ENCODE results near the gene KCNAB1.

Gene KCNAB1

DNA sequence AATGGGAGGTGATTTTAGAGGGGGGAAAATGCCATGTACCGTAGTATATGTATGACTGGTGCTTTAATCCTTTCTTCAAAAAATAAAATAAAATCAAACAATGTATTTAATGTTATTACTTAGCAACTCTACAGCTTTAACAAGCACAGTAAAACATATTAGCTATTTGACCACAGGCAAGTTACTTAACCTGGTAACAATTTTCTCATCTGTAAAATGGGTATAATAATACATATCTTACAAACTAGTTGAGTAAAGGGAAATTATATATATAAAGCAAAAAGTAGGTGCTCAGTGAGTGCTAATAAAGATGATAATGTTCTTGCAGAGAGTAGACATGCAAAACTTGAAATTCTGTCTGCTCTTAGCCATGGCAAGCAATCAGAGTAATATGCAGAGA, 406.7 kb downstream of the KCNAB1 start:
- in situ Hi-C loops (cut with HindIII; ENCODE audit: low sequenced_read_pairs), result no loop called here

DNA sequence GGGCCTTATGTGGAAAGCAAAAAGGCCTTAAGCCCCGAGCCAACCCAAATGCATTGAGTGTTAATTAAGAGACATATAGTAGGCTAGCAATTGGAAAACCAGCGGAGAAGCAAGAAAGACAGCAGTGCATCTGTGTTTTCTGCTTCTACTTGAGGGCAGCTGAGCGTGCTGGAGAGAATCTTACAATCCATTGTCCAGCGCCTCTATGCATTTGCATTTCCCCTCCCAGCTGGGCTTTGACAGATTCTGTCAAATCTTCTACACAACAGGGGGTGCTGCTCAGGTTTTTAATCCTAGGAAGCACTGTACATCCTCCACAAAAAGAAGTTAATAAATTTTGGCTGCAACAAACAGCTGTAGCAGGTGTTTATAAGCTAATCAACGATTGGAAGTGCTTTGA, 410.6 kb downstream of the KCNAB1 start:
- in situ Hi-C loops (cut with HindIII; ENCODE audit: low sequenced_read_pairs), result no loop called here

GRCh38 chr3:156532730-156533129, 412.4 kb downstream of the KCNAB1 start:
- in situ Hi-C loops (cut with HindIII; ENCODE audit: low sequenced_read_pairs), result no loop called here

- in situ Hi-C loops (cut with HindIII; ENCODE audit: low sequenced_read_pairs), result no loop called here
Measured at GRCh38 chr3:156533205-156533604, 412.8 kb downstream of the KCNAB1 start.

GRCh38 chr3:156535162-156535627, 414.8 kb downstream of the KCNAB1 start:
- in situ Hi-C loops (cut with HindIII; ENCODE audit: low sequenced_read_pairs), result no loop called here

DNA sequence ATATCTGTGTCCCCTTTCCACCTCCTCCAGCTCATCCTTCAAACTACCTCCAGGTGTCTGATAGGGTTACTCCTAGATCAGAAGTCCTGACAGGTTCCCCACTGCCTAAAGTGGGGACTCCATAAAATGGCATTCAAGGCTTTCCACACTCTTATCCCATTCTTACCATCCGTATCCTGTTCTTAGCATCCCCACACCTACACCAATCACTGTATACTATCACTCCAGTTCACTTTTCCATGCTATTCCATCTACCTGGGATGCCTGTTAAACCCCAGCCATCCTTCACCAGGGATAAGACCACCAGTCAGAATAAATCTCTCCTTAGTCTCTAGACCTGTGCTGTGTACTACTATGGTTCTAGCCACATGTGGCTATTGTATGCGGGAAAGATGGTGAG, 415.4 kb downstream of the KCNAB1 start:
- in situ Hi-C loops (cut with HindIII; ENCODE audit: low sequenced_read_pairs), result no loop called here

- in situ Hi-C loops (cut with HindIII; ENCODE audit: low sequenced_read_pairs), result no loop called here
Measured at GRCh38 chr3:156536524-156537316, 416.3 kb downstream of the KCNAB1 start.

DNA sequence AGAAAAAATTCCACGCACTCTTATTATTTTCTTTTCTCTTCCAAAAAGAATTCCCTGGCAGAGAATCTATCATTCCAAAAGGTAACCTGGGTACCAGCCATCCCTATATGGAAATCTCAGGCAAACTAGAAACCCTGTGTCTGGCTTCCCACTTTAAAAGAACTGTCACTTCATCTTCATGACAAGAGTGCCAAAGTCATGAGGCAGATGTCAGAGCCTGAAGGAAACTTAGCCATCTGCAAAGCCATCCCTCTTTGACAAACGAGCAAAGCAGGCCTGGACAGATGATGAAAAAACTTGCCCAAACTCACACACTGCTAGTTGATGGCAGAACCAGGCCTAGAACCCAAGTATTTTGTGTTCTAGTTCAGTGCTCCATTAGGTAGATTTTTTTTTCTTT, 418.7 kb downstream of the KCNAB1 start:
- in situ Hi-C loops (cut with HindIII; ENCODE audit: low sequenced_read_pairs), result no loop called here

DNA sequence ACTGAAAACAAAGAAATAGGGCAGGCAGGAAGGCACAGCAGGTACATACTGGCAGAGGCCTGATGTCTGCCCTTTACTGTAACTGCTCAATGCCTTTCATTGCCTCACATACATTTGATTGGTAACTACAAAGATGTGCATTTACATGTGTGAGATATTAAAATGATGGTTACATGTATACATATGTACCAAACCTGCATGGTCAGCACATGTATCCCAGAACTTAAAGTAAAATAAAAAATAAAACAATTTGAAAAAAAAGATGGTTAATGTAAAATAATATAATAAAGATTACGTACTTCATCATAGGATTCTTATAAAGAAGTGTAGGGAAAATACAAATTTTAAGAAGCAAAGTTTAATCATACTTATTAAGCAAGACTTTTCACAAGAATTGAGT, 419.4 kb downstream of the KCNAB1 start:
- in situ Hi-C loops (cut with HindIII; ENCODE audit: low sequenced_read_pairs), result loop anchor here (10.0 kb wide), 1 partner anchor 585 kb away; no protein-coding TSS in a partner anchor

DNA sequence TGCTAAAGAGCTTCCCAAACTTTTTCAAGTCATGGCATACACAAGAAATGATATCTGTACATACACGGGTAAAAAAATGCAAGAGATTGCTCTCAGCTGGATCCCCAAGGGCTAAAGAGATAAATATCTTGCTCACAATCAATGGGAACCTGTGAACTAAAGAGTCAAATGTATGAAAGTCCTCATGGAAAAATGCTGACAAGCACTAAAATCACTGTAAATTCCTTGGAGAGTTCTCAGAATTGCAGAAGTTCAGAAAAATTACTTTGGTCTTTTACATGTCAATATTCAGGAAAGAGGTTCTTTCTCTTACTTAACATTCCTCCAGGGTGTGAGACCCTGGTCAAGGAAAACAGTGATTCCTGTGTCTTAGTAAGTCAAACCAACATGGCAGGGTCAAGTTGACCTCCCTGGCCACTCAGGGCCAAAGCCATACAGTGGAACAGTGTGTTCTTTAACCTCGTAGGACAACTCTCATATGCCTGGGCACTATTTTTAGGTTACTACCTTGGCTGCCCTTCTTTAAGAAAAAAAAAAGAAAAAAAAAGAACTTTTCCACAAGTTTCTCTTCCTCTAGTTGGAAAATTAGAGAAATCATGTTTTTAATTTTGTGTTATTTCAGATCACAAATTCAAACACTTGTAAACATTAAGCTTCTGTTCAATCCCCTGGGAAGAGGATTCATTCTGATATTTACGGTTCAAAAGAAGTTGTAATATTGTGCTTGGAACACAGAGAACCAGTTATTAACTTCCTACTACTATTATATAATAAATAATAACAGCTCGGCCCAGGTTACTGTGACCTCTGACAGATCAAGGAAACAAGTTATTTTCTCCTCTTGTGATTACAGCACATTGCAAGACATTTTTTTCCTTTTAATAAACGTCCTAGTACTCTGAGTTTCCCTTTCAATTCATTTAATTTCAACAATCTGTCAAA, 422.0 kb downstream of the KCNAB1 start:
- in situ Hi-C loops (cut with HindIII; ENCODE audit: low sequenced_read_pairs), result loop anchor here (10.0 kb wide), 1 partner anchor 582 kb away; no protein-coding TSS in a partner anchor

GRCh38 chr3:156543043-156543555, 422.7 kb downstream of the KCNAB1 start:
- in situ Hi-C loops (cut with HindIII; ENCODE audit: low sequenced_read_pairs), result loop anchor here (10.0 kb wide), 1 partner anchor 582 kb away; no protein-coding TSS in a partner anchor

- in situ Hi-C loops (cut with HindIII; ENCODE audit: low sequenced_read_pairs), result loop anchor here (10.0 kb wide), 1 partner anchor 577 kb away; no protein-coding TSS in a partner anchor
Measured at GRCh38 chr3:156547637-156548036, 427.3 kb downstream of the KCNAB1 start.

DNA sequence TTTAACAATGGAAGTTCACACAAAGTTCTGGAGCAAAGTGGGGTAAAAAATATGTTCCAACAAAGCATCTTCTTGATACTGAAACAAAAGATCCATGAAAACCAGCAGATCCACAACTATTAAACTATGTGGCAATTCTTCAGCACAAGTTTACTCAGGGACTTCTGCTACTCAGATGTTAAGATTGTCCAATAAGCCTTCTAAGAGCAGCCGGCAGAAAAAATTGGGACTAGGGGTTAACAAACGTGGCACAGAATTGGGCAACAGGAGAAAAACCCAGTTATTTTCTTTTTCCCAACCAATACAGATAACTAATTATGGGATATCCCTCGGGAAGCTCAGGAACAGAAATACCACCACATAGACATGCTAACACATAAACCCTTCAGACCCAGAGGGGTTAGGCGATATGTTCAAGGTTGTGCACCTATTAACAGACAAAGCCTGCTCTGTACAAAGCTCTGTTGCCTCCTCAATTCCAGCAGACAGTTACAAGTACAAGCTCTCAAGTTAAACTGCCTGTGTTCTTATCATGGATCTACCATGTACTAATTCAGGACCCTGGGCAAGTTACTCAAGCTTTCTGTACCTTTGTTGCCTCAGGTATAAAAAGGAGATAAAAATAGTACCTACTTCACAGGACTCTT, 427.8 kb downstream of the KCNAB1 start:
- in situ Hi-C loops (cut with HindIII; ENCODE audit: low sequenced_read_pairs), result loop anchor here (10.0 kb wide), 1 partner anchor 577 kb away; no protein-coding TSS in a partner anchor

DNA sequence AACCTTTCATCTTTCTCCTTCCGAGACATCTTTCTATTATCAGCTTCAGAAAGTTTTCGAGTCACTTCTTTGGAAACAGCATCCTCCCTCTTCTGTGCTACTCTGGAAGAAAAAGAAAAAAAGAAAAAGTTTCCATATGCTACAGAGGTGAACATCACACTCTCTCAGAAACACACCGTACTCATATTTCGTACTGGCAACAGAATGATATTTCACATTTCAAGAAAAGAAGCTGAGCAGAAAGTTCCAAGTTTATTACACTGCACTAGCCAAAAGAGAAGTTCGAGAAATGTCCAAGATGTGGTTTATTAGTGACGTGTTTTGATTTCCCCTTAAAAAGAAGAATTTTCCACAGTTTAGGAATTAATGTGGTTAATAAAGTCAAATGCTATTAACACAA, 428.5 kb downstream of the KCNAB1 start:
- in situ Hi-C loops (cut with HindIII; ENCODE audit: low sequenced_read_pairs), result loop anchor here (10.0 kb wide), 1 partner anchor 576 kb away; no protein-coding TSS in a partner anchor

DNA sequence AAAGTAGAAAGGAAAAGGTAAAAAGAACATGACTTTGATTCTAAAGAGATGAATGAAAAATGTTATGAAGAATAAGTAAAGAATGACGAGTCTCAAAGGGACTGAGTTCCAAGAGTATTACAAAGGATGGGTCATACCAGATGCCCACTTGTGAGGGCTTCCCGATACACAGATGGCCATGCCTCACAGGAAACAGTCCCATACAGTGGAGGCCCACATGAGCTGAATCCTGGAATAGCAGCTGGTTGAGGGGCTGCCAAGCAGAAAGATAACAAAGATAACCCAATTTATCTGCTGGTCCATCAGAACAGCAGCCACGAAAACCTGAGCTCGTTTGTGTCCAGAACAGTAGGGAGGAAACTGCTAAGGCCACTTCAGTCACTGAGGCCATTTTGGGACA, 430.9 kb downstream of the KCNAB1 start:
- in situ Hi-C loops (cut with HindIII; ENCODE audit: low sequenced_read_pairs), result loop anchor here (10.0 kb wide), 1 partner anchor 104 kb away; no protein-coding TSS in a partner anchor

- in situ Hi-C loops (cut with HindIII; ENCODE audit: low sequenced_read_pairs), result loop anchor here (10.0 kb wide), 1 partner anchor 103 kb away; no protein-coding TSS in a partner anchor
Measured at GRCh38 chr3:156551746-156552145, 431.4 kb downstream of the KCNAB1 start.

DNA sequence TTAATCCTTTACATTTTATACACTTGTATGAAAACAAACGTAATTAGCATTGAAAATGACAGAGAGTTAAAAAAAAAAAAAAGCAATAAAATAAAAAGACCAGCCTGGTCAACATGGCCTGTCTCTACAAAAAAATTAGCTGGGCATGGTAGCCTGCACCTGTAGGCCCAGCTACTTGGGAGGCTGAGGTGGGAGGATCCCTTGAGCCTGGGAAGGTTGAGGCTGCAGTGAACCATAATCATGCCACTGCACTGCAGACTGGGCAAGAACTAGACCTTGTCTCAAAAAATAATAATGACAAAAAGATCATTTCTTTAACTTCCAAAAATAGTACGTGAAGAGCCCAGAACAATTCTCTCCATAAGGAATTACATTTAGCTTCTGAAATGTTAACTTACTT, 432.6 kb downstream of the KCNAB1 start:
- in situ Hi-C loops (cut with HindIII; ENCODE audit: low sequenced_read_pairs), result loop anchor here (10.0 kb wide), 1 partner anchor 102 kb away; no protein-coding TSS in a partner anchor

GRCh38 chr3:156553705-156554356, 433.5 kb downstream of the KCNAB1 start:
- in situ Hi-C loops (cut with HindIII; ENCODE audit: low sequenced_read_pairs), result loop anchor here (10.0 kb wide), 1 partner anchor 101 kb away; no protein-coding TSS in a partner anchor

DNA sequence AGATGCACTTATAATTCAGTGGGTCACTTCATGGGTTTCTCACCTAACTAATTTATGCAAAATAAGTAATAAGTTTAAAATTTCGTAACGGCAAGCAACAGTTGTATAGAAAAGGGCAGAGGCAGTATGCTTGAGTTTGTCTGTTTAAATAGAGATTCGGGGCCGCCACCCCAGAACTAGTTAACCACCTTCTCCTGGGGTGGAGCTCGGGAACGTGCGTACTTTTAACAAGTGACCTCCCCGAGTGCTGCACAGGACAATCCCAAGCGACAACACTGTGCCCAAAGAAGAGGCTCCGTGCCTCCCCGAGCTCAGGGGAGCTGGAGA, 434.1 kb downstream of the KCNAB1 start:
- in situ Hi-C loops (cut with HindIII; ENCODE audit: low sequenced_read_pairs), result loop anchor here (10.0 kb wide), 1 partner anchor 100 kb away; no protein-coding TSS in a partner anchor
